Cardiac muscle cell (in vitro differentiated cells and primary cell): ENCODE data around the gene GTF2A1. TPM values are rescaled to one million over a fixed set of nuclear protein-coding genes. Genes with fewer than 3 reads are reported as not detected.

Source experiments
- DNase-seq, 2 donors: peaks; one replicate each; pipeline versions ENCODE4 v3.0.0 to v3.0.0-alpha.2; 2010 to 2017; ENCODE audit warnings: low read depth in 1 of 2, low spot score in 1 of 2
- H3K27ac ChIP-seq: fragments of 200-600 bp; sonication (generic); 2 replicates; pipeline ENCODE4 v1.5.1; 2016
- H3K27me3 ChIP-seq: fragments of 200-600 bp; sonication (generic); 2 replicates; pipeline ENCODE4 v1.6.0; 2016; ENCODE audit warnings: control low read depth
- H3K36me3 ChIP-seq: fragments of 200-600 bp; sonication (generic); 2 replicates; pipeline ENCODE4 v1.5.1; 2016; ENCODE audit warnings: control low read depth
- H3K4me1 ChIP-seq: fragments of 200-600 bp; sonication (generic); 2 replicates; pipeline ENCODE4 v1.8.1; 2017; ENCODE audit warnings: low read depth, mild to moderate bottlenecking, mixed run types
- H3K4me3 ChIP-seq: fragments of 200-600 bp; sonication (generic); 2 replicates; pipeline ENCODE4 v1.5.1; 2016; ENCODE audit warnings: mild to moderate bottlenecking
- H3K9me3 ChIP-seq: fragments of 200-600 bp; sonication (generic); 2 replicates; pipeline ENCODE4 v1.5.1; 2017; ENCODE audit warnings: low read depth, mild to moderate bottlenecking, control low read depth
- polyA plus RNA-seq: library from polyadenylated mRNA; unstranded; fragments of >200 nt; fragmentation: Nextera tagmentation; extraction: Ambion mirVana; gene quantifications from 2 replicates; pipeline ENCODE4 v1.2.1, GENCODE V29; 2016
- total RNA-seq: library from RNA; depleted of rRNA; stranded (reverse); fragments of >200 nt; gene quantifications from 2 replicates; pipeline ENCODE4 v1.2.3, GENCODE V29; 2016
- TF ChIP-seq, protein P1 (sequence below): IDR thresholded peaks from 2 replicates; pipeline ENCODE4 v1.5.1; 2012; ENCODE audit warnings: low read depth, mild to moderate bottlenecking, low read length

GTF2A1 gene
- total and polyA plus RNA-seq, 2 experiments from 2014 or later = 3.5 to 26.8 TPM

- H3K27ac ChIP-seq = peak overlapping the region; percentile 97
Observed at GRCh38 chr14:81219210-81219758, 1.5 kb downstream of the GTF2A1 start.

DNA sequence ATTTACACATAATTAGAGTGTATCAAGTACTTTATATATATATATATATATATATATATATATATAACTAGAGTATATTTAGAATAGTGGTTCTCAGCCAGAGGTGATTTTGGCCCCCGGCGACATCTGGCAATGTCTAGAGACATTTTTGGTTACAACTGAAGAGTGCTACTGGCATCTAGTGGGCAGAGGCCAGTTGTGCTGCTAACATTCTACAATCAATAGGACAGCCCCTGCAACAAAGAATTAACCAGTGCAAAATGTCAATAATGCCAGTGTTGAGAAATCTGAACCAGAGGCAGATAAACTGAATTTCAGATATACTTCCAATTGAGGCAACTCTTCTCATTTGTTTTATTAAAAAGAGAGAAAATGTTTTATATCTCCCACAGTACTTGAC is 8.9 kb downstream of the GTF2A1 start:
- Histone ChIP-seq H3K36me3 (peaks cover 32% of the 10 kb centered on the region), H3K9me3 (no peaks in the 10 kb centered on the region), H3K4me1 (peaks cover 5% of the 10 kb centered on the region), H3K27ac (no peak overlapping the region), H3K27me3 (no peaks in the 10 kb centered on the region), H3K4me3 (no peak overlapping the region)
- DNase-seq = peak; percentile 31 to 38
- TF ChIP-seq, protein P1, sequence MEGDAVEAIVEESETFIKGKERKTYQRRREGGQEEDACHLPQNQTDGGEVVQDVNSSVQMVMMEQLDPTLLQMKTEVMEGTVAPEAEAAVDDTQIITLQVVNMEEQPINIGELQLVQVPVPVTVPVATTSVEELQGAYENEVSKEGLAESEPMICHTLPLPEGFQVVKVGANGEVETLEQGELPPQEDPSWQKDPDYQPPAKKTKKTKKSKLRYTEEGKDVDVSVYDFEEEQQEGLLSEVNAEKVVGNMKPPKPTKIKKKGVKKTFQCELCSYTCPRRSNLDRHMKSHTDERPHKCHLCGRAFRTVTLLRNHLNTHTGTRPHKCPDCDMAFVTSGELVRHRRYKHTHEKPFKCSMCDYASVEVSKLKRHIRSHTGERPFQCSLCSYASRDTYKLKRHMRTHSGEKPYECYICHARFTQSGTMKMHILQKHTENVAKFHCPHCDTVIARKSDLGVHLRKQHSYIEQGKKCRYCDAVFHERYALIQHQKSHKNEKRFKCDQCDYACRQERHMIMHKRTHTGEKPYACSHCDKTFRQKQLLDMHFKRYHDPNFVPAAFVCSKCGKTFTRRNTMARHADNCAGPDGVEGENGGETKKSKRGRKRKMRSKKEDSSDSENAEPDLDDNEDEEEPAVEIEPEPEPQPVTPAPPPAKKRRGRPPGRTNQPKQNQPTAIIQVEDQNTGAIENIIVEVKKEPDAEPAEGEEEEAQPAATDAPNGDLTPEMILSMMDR = peak; percentile 31

More at GRCh38 chr14:81219210-81219758, 1.5 kb downstream of the GTF2A1 start:
- Histone ChIP-seq H3K27me3 (no peaks in the 10 kb centered on the region), H3K9me3 (no peaks in the 10 kb centered on the region), H3K36me3 (peaks cover 16% of the 10 kb centered on the region), H3K4me3 (peak overlapping the region; percentile 86), H3K4me1 (peaks cover 17% of the 10 kb centered on the region)
- TF ChIP-seq, protein P1 = no peak
- peak; percentile 97 to 98 for DNase-seq

- TF ChIP-seq, protein P1 = no peak
Observed at GRCh38 chr14:81209167-81209836, 11.5 kb downstream of the GTF2A1 start.

GRCh38 chr14:81208489-81208888 is 12.3 kb downstream of the GTF2A1 start:
- H3K27ac ChIP-seq = peak overlapping the region; percentile 8
- DNase-seq = no peak
- H3K36me3 ChIP-seq = peaks cover 23% of the 10 kb centered on the region

More at GRCh38 chr14:81209167-81209836, 11.5 kb downstream of the GTF2A1 start:
- Histone ChIP-seq H3K27ac (peak overlapping the region; percentile 28), H3K4me1 (peaks cover 5% of the 10 kb centered on the region), H3K9me3 (no peaks in the 10 kb centered on the region), H3K4me3 (no peak overlapping the region), H3K27me3 (no peaks in the 10 kb centered on the region), H3K36me3 (peaks cover 23% of the 10 kb centered on the region)
- no peak for DNase-seq

GRCh38 chr14:81206115-81206514 is 14.6 kb downstream of the GTF2A1 start:
- H3K27me3 ChIP-seq = no peaks in the 10 kb centered on the region
- H3K4me1 ChIP-seq = no peaks in the 10 kb centered on the region
- no peak overlapping the region for H3K4me3 ChIP-seq
- H3K36me3 ChIP-seq = peaks cover 42% of the 10 kb centered on the region
- H3K27ac ChIP-seq = no peak overlapping the region
- DNase-seq = no peak
- TF ChIP-seq, protein P1 = no peak
- no peaks in the 10 kb centered on the region for H3K9me3 ChIP-seq

More at GRCh38 chr14:81208489-81208888, 12.3 kb downstream of the GTF2A1 start:
- Histone ChIP-seq H3K4me3 (no peak overlapping the region), H3K27me3 (no peaks in the 10 kb centered on the region), H3K4me1 (peaks cover 5% of the 10 kb centered on the region), H3K9me3 (no peaks in the 10 kb centered on the region)
- TF ChIP-seq, protein P1 = no peak
